Upper lobe of left lung (tissue), 6 donors: Measurements from ENCODE around the gene FAM118A. TPM values are rescaled to one million over a fixed set of nuclear protein-coding genes. Genes with fewer than 3 reads are reported as not detected.
A peak's percentile ranks its signal among the peaks of the same experiment; 100 is the strongest.
"Not testable (repeated sequence)": the region's sequence is repeated elsewhere in the genome, so short reads cannot be mapped to it uniquely, and the experiment has no call there.

Experiments used
- ATAC-seq, 2 donors: fragments of 200-7000 bp; cut with Tn5 transposase; one replicate each; pipeline ENCODE4 v1.9.1; 2022; ENCODE audit warnings: mild to moderate bottlenecking in 2 of 2, moderate library complexity in 2 of 2; ENCODE audit not compliant: low FRiP score in 2 of 2
- DNase-seq, 2 donors: peaks; one replicate each; pipeline ENCODE4 v3.0.0-alpha.2; 2019 to 2020
- H3K27ac ChIP-seq, 4 donors: fragments of 200-600 bp; sonication (generic); one replicate each; pipeline ENCODE4 v1.5.1; 2016 to 2019
- H3K27me3 ChIP-seq, 4 donors: fragments of 200-600 bp; sonication (generic); one replicate each; pipeline ENCODE4 v1.5.1; 2017 to 2019
- H3K36me3 ChIP-seq, 4 donors: fragments of 200-600 bp; sonication (generic); one replicate each; pipeline ENCODE4 v1.5.1; 2016 to 2019
- H3K4me1 ChIP-seq, 4 donors: fragments of 200-600 bp; sonication (generic); one replicate each; pipeline ENCODE4 v1.5.1; 2018 to 2019
- H3K4me3 ChIP-seq, 4 donors: fragments of 200-600 bp; sonication (generic); one replicate each; pipeline ENCODE4 v1.5.1; 2017 to 2019; ENCODE audit warnings: mild to moderate bottlenecking in 2 of 4, moderate library complexity in 1 of 4
- H3K9me3 ChIP-seq, 4 donors: fragments of 200-600 bp; sonication (generic); one replicate each; pipeline ENCODE4 v1.5.1; 2018 to 2019
- EP300 ChIP-seq, 4 donors: sonication (generic); formaldehyde crosslinking; IDR thresholded peaks; one replicate each; pipeline ENCODE4 v1.5.1; 2017; ENCODE audit warnings: antibody characterized with exemption in 4 of 4, control low read depth in 2 of 4
- POLR2A ChIP-seq, 4 donors: fragments of 450-650 bp; IDR thresholded peaks; one replicate each; pipeline ENCODE4 v1.5.1; 2016 to 2017; ENCODE audit warnings: antibody characterized with exemption in 4 of 4, mild to moderate bottlenecking in 2 of 4
- POLR2AphosphoS5 ChIP-seq, 2 donors: sonication (generic); formaldehyde crosslinking; IDR thresholded peaks; one replicate each; pipeline ENCODE4 v1.5.1; 2017; ENCODE audit warnings: antibody characterized with exemption in 2 of 2
- WGBS, 2 donors: methylation state at CpG; one replicate each; pipeline ENCODE4 v1.1.5; 2017 to 2018; 5-methylcytosine and 5-hydroxymethylcytosine counted together
- total RNA-seq, 6 donors: library from RNA; depleted of rRNA in 4 of 6; stranded (reverse); fragments of >200 nt in 4 of 6; gene quantifications; one replicate each; pipeline versions ENCODE4 v1.1.0 to v1.2.1, GENCODE V29; 2016 to 2021
- TF ChIP-seq, protein P1 (sequence below), 6 experiments: fragments of 450-650 bp in 4 of 6; fragments of 200-600 bp in 2 of 6; sonication (generic) in 2 of 6; IDR thresholded peaks; one replicate each; pipeline ENCODE4 v1.5.1; 2016 to 2019; ENCODE audit warnings: antibody characterized with exemption in 6 of 6
- donor health status: DM: no; HTN: no; CAD: no; lungs with moderate emphysema.
- donor health status: DM: no; HTN: yes; CAD: no; lungs with severe emphysema.

The FAM118A gene
- total RNA-seq, 6 donors from 2014 or later = 9.2 to 161 (median 27.6) TPM

DNA sequence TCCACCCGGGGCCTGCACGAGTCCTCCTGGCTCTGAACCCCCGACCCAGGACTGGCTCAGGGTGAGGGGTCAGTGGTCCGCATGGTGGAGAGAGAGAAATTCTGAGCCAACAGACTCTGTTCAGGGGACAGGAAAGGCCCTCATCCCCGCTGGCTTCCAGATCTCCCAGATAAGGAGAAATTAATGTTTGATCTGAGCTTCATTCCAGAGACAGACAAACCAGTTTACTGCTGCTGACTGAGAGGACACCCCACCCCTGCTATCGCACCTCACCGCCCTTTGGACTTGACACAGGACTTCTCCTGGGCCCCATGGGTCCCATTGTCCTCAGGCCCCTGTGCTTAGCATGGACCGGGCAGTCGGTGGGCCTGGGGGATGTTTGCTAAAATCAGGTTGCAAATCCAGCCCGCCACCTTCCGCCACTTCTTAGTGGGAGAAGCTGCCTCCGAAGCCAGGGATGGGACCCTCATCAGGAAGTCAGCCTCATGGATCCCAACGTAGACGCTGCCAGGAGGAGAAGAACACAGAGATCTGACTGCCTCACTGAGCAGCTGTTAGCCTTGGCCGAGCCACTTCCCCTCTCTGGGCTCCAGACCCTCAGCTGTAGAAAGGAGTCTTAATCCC lies 36.2 kb upstream of the FAM118A start:
- Histone ChIP-seq H3K27me3 (no peaks in the 10 kb centered on the region), H3K27ac (no peak overlapping the region), H3K4me3 (no peak overlapping the region), H3K36me3 (no peaks in the 10 kb centered on the region), H3K9me3 (no peaks in the 10 kb centered on the region), H3K4me1 (peaks cover 11 to 13% (median 11%) of the 10 kb centered on the region in 4 donors)
- DNase-seq (no peak), ATAC-seq (no peak)
- no peak for TF ChIP-seq EP300 (IDR thresholded peaks at IDR 0.05)
- TF ChIP-seq, protein P1, sequence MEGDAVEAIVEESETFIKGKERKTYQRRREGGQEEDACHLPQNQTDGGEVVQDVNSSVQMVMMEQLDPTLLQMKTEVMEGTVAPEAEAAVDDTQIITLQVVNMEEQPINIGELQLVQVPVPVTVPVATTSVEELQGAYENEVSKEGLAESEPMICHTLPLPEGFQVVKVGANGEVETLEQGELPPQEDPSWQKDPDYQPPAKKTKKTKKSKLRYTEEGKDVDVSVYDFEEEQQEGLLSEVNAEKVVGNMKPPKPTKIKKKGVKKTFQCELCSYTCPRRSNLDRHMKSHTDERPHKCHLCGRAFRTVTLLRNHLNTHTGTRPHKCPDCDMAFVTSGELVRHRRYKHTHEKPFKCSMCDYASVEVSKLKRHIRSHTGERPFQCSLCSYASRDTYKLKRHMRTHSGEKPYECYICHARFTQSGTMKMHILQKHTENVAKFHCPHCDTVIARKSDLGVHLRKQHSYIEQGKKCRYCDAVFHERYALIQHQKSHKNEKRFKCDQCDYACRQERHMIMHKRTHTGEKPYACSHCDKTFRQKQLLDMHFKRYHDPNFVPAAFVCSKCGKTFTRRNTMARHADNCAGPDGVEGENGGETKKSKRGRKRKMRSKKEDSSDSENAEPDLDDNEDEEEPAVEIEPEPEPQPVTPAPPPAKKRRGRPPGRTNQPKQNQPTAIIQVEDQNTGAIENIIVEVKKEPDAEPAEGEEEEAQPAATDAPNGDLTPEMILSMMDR (IDR thresholded peaks at IDR 0.05) = no peak
- no peak for TF ChIP-seq POLR2A (IDR thresholded peaks at IDR 0.05)
- TF ChIP-seq POLR2AphosphoS5 (IDR thresholded peaks at IDR 0.05) = no peak
- 85 to 89% methylated on average over 13 to 15 of the region's 15 CpGs for WGBS, 2 donors

DNA sequence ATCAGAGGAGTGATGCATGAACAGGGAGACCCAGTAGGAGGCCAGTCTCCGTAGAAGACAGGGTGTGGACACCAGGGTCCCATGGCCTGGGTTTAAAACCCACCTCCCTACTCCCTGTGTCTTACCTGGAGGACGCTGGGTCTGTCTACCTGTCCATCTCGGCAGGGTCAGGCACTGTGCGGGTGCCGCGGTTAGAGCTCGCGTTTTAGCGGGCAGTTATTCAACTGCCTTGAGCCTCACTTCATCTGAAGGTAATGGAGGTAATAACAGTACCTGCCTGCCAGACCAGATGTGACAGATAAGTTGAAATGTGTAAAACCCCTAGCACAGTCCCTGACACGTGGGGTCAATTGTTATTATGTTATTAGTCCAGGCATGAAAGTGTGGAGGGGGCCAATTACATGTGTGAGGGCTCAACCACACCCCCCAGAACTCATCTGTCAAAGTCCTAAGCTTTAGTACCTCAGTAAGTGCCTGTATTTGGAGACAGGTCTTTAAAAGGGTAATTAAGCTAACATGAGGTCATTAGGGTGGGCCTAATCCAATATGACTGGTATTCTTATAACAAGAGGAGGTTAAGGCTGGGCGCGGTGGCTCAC lies 33.1 kb upstream of the FAM118A start:
- ATAC-seq (no peak), DNase-seq (no peak)
- H3K4me1 ChIP-seq = peaks cover 7 to 18% (median 9%) of the 10 kb centered on the region in 4 donors
- H3K4me3 ChIP-seq = no peak overlapping the region
- H3K36me3 ChIP-seq = no peaks in the 10 kb centered on the region
- WGBS, 2 donors = 89% methylated on average over 12 of the region's 12 CpGs
- H3K9me3 ChIP-seq = no peaks in the 10 kb centered on the region
- H3K27ac ChIP-seq = no peak overlapping the region
- H3K27me3 ChIP-seq = no peaks in the 10 kb centered on the region
- TF ChIP-seq POLR2A (IDR thresholded peaks at IDR 0.05) (no peak), POLR2AphosphoS5 (IDR thresholded peaks at IDR 0.05) (no peak), EP300 (IDR thresholded peaks at IDR 0.05) (no peak)
- TF ChIP-seq, protein P1 (IDR thresholded peaks at IDR 0.05) = no peak

DNA sequence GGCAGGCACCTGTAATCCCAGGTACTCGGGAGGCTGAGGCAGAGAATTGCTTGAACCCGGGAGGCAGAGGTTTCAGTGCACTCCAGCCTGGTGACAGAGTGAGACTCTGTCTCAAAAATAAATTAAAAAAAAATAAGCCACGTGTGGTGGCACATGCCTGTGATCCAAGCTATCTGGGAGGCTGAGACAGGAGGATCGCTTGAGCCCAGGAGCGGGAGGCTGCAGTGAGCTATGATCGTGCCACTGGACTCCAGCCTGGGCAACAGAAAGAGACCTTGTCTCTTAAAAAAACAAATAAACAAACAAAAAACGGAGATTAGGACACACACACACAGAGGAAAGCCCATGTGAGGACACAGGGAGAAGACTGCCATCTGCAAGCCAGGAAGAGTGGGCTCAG lies 32.0 kb upstream of the FAM118A start:
- not testable (repeated sequence) for H3K4me3 ChIP-seq, H3K27ac ChIP-seq, ATAC-seq, H3K9me3 ChIP-seq, H3K36me3 ChIP-seq, H3K27me3 ChIP-seq, DNase-seq
- WGBS, 2 donors = 83 to 87% methylated on average over 7 of the region's 7 CpGs
- H3K4me1 ChIP-seq = peaks cover 7 to 14% (median 9%) of the 10 kb centered on the region in 4 donors

DNA sequence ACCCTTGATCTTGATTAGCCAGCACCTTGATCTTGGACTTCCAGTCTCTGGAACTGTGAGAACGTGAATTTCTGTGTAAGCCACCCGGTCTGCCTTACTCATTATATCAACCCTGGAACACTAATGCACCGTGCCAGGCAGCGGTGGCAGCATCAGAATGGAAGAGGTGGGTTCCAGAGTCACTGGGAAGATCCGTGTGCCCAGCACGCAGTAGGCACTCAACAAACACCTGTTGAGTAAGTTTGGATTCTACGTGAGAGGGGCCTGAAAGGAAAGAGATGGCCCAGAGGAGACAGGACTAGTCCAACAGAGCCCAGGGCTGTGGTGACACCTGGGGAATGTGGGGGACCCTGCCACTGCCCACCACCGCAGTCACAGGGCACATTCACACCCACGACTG lies 31.6 kb upstream of the FAM118A start:
- no peaks in the 10 kb centered on the region for H3K9me3 ChIP-seq
- peaks cover 7 to 14% (median 9%) of the 10 kb centered on the region in 4 donors for H3K4me1 ChIP-seq
- ATAC-seq (no peak), DNase-seq (no peak)
- no peak overlapping the region for H3K4me3 ChIP-seq
- WGBS, 2 donors = 87 to 90% methylated on average over 2 to 9 of the region's 9 CpGs
- TF ChIP-seq EP300 (IDR thresholded peaks at IDR 0.05) (no peak), POLR2A (IDR thresholded peaks at IDR 0.05) (no peak), POLR2AphosphoS5 (IDR thresholded peaks at IDR 0.05) (no peak)
- TF ChIP-seq, protein P1 (IDR thresholded peaks at IDR 0.05) = no peak
- no peaks in the 10 kb centered on the region for H3K27me3 ChIP-seq
- no peak overlapping the region for H3K27ac ChIP-seq
- no peaks in the 10 kb centered on the region for H3K36me3 ChIP-seq

DNA sequence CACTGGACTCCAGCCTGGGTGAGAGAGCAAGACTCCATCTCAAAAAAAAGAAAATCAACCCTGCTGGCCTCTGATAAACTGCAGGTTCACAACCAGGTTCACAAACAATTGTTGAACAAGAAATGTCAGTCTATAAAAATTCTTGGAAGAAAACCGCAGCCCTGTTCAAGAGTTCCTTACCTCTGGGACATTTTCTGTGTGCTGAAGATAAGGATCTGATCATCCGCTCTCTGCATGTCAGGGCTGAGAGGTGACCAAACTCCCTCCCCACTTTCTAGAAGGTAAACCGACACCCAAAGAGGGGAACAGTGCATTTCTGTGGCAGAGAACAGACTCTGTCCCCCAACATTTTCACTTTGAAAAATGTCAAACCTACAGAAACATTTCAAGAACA lies 29.1 kb upstream of the FAM118A start:
- DNase-seq (no peak), ATAC-seq (no peak)
- H3K27ac ChIP-seq = peak overlapping the region in 2 of 4 donors; percentile 46 to 56
- peaks cover 0 to 12% (median 4%) of the 10 kb centered on the region in 4 donors for H3K27me3 ChIP-seq
- TF ChIP-seq EP300 (IDR thresholded peaks at IDR 0.05) (no peak), POLR2A (IDR thresholded peaks at IDR 0.05) (no peak), POLR2AphosphoS5 (IDR thresholded peaks at IDR 0.05) (no peak)
- TF ChIP-seq, protein P1 (IDR thresholded peaks at IDR 0.05) = no peak
- H3K4me3 ChIP-seq = no peak overlapping the region
- no peaks in the 10 kb centered on the region for H3K36me3 ChIP-seq
- H3K9me3 ChIP-seq = no peaks in the 10 kb centered on the region
- 91 to 94% methylated on average over 3 of the region's 3 CpGs for WGBS, 2 donors
- peaks cover 18 to 24% (median 22%) of the 10 kb centered on the region in 4 donors for H3K4me1 ChIP-seq
